HFF-Myc (cell line): Measurements from ENCODE around the gene KRTAP6-3.

ENCODE experiments used
- DNase-seq: peaks from one replicate; pipeline ENCODE4 v3.0.0-alpha.2; 2011; ENCODE audit warnings: low read depth; ENCODE audit errors: extremely low read depth
- H3K4me3 ChIP-seq: replicated peaks from 2 replicates; pipeline ENCODE4 v1.5.1; 2011; ENCODE audit warnings: low read depth, mild to moderate bottlenecking, control low read depth, low read length
- CTCF ChIP-seq: IDR thresholded peaks from 2 replicates; pipeline ENCODE4 v1.5.1; 2012; ENCODE audit warnings: mild to moderate bottlenecking, low read depth, low read length, control low read depth; ENCODE audit errors: missing control alignments

The KRTAP6-3 gene

DNA sequence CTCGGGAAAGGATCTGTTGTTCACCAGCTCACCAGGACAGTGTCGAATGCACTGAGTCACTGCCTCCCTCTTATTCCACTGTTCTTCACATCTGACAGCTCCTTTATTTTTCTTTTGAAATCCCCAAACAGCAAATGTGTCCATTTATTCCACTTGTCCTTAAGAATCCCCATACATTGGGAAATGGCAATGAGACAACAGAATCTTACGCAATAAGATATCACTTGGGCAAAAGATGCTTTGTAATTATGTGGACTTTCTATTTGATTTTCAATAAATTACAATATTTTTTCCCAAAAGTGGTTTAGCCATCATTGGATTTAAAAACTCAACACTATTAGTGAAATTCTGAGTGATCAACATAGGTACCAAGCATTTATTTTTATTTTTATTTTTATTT lies 46.4 kb downstream of the KRTAP6-3 start:
- H3K4me3 ChIP-seq = no peak overlapping the region
- no peak for TF ChIP-seq CTCF
- no peak for DNase-seq

- TF ChIP-seq CTCF = no peak
- DNase-seq = no peak
- no peak within 1 kb of the TSS for H3K4me3 ChIP-seq
These were observed 50.3 kb downstream of the KRTAP6-3 start, which contains the start of gene KRTAP20-3 for GRCh38 chr21:30642564-30642963. TSS of gene KRTAP20-3 (plus strand) at chr21:30642864.
